ENCODE results near the gene NR2F1-AS1. TPM values are rescaled to one million over a fixed set of nuclear protein-coding genes. Genes with fewer than 3 reads are reported as not detected.
A peak's percentile ranks its signal among the peaks of the same experiment; 100 is the strongest.

Gene NR2F1-AS1
- total and polyA plus RNA-seq, 2 donors (not counting 3 experiments of a cell fraction or from before 2014, with no cell fraction given) = 4.2 to 13.8 TPM

GRCh38 chr5:93584596-93585040 lies 3.6 kb upstream of the NR2F1-AS1 start:
- H3K27me3 ChIP-seq (ENCODE audit: control insufficient read depth in 2 of 2, insufficient read depth in 2 of 2, low read length in 2 of 2) = no peaks in the 10 kb centered on the region
- no TSS peak for BruUV-seq (replicated peaks)
- peak overlapping the region; percentile 95 for H3K9ac ChIP-seq (replicated peaks; ENCODE audit: extremely low read depth, insufficient read depth, low read length)
- dilution Hi-C loops (cut with MboI; ENCODE audit: extremely low pct_ligation_motif_present, low sequenced_read_pairs) = no loop called here
- no peaks in the 10 kb centered on the region for H3K9me1 ChIP-seq (replicated peaks; ENCODE audit: control insufficient read depth, extremely low read depth, insufficient read depth, low read length)
- no peak for DNase-seq (ENCODE audit: low read depth, low spot score)
- H3K79me2 ChIP-seq (ENCODE audit: control insufficient read depth, insufficient read depth, low read length) = peaks cover 75% of the 10 kb centered on the region
- ChIA-PET CTCF (interaction anchor here (0.6 to 5.8 kb wide), 5 partner anchors 24 to 1067 kb away, joined by 3 to 79 read pairs (median 6); no protein-coding TSS in a partner anchor), POLR2A (interaction anchor here (0.6 kb wide), 2 partner anchors 204 to 419 kb away, joined by 4 to 11 read pairs; no protein-coding TSS in a partner anchor)
- intact Hi-C loops (cut with micrococcal nuclease) = loop anchor here (2.0 to 10.0 kb wide), 7 partner anchors 24 to 1277 kb away; no protein-coding TSS in a partner anchor
- peaks cover 18% of the 10 kb centered on the region for H3K4me1 ChIP-seq (ENCODE audit: control insufficient read depth, extremely low read depth, insufficient read depth, low read length)
- peak overlapping the region; percentile 76 to 93 (median 85) for H3K4me3 ChIP-seq (replicated peaks in 1 of 3; ENCODE audit: insufficient read depth in 1 of 3, low read depth in 1 of 3, low read length in 3 of 3)
- H3K4me2 ChIP-seq (ENCODE audit: insufficient read depth, low read length) = no peak overlapping the region
- H3K27ac ChIP-seq (ENCODE audit: insufficient read depth, low read depth, low read length) = peak overlapping the region; percentile 86
- H3K36me3 ChIP-seq (ENCODE audit: control insufficient read depth in 2 of 2, extremely low read depth in 1 of 2, insufficient read depth in 2 of 2, low read length in 2 of 2) = peaks cover 4% of the 10 kb centered on the region in 2 experiments
- TF ChIP-seq MAX (IDR thresholded peaks at IDR 0.05; ENCODE audit: insufficient read depth, insufficient read length) = no peak
- no peak for TF ChIP-seq EZH2 (IDR thresholded peaks at IDR 0.05; ENCODE audit: borderline replicate concordance, low read depth, low read length, severe bottlenecking)
- no peak for TF ChIP-seq POLR2AphosphoS5 (IDR thresholded peaks at IDR 0.05; ENCODE audit: insufficient read depth, low read depth, low read length)
- no peak for TF ChIP-seq GATA2 (IDR thresholded peaks at IDR 0.05; ENCODE audit: insufficient read depth, insufficient read length, low read depth, low read length)
- TF ChIP-seq MYC (IDR thresholded peaks at IDR 0.05; ENCODE audit: low read depth, low read length) = no peak
- TF ChIP-seq, protein P1, sequence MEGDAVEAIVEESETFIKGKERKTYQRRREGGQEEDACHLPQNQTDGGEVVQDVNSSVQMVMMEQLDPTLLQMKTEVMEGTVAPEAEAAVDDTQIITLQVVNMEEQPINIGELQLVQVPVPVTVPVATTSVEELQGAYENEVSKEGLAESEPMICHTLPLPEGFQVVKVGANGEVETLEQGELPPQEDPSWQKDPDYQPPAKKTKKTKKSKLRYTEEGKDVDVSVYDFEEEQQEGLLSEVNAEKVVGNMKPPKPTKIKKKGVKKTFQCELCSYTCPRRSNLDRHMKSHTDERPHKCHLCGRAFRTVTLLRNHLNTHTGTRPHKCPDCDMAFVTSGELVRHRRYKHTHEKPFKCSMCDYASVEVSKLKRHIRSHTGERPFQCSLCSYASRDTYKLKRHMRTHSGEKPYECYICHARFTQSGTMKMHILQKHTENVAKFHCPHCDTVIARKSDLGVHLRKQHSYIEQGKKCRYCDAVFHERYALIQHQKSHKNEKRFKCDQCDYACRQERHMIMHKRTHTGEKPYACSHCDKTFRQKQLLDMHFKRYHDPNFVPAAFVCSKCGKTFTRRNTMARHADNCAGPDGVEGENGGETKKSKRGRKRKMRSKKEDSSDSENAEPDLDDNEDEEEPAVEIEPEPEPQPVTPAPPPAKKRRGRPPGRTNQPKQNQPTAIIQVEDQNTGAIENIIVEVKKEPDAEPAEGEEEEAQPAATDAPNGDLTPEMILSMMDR (IDR thresholded peaks at IDR 0.05; ENCODE audit: extremely low read depth in 1 of 2, insufficient read depth in 1 of 2, low read depth in 1 of 2, low read length in 2 of 2) = no peak
- no peak for TF ChIP-seq JUN (IDR thresholded peaks at IDR 0.05; ENCODE audit: borderline replicate concordance, insufficient read depth, insufficient read length, low read depth)
- no peak for TF ChIP-seq FOS (IDR thresholded peaks at IDR 0.05; ENCODE audit: borderline replicate concordance, insufficient read depth, low read length)
- FAIRE-seq = no peak
- no peaks in the 10 kb centered on the region for H3K9me3 ChIP-seq (replicated peaks; ENCODE audit: control insufficient read depth, insufficient read depth, low read length)
- no peaks in the 10 kb centered on the region for H4K20me1 ChIP-seq (replicated peaks; ENCODE audit: control insufficient read depth, extremely low read depth, insufficient read depth, low read length)
- peak overlapping the region; percentile 72 for H2AFZ ChIP-seq (ENCODE audit: low read depth, low read length)
